Vagina (tissue), 2 donors: Measurements from ENCODE around the gene CLMP. TPM values are rescaled to one million over a fixed set of nuclear protein-coding genes. Genes with fewer than 3 reads are reported as not detected.

Experiments used
- DNase-seq, 2 donors: peaks; one replicate each; pipeline ENCODE4 v3.0.0-alpha.2; 2017; ENCODE audit errors: extremely low spot score in 2 of 2
- H3K27ac ChIP-seq: fragments of 200-600 bp; sonication (generic); one replicate; pipeline ENCODE4 v1.5.1; 2019
- H3K27me3 ChIP-seq: fragments of 200-600 bp; sonication (generic); one replicate; pipeline ENCODE4 v1.5.1; 2019
- H3K36me3 ChIP-seq, 2 donors: fragments of 200-600 bp; sonication (generic); one replicate each; pipeline ENCODE4 v1.5.1; 2017 to 2019
- H3K4me1 ChIP-seq: fragments of 200-600 bp; sonication (generic); one replicate; pipeline ENCODE4 v1.5.1; 2019
- H3K4me3 ChIP-seq, 2 donors: fragments of 200-600 bp; sonication (generic); 1 replicate in 1 of 2; 2 replicates in 1 of 2; pipeline ENCODE4 v1.5.1; 2016 to 2019
- H3K9me3 ChIP-seq: fragments of 200-600 bp; sonication (generic); one replicate; pipeline ENCODE4 v1.5.1; 2019
- POLR2A ChIP-seq, 2 donors: fragments of 450-650 bp; IDR thresholded peaks; one replicate each; pipeline ENCODE4 v1.6.1; 2017; ENCODE audit warnings: antibody characterized with exemption in 2 of 2, mild to moderate bottlenecking in 2 of 2, moderate library complexity in 2 of 2
- POLR2AphosphoS5 ChIP-seq, 2 donors: sonication (generic); formaldehyde crosslinking; IDR thresholded peaks; one replicate each; pipeline ENCODE4 v1.9.0; 2017; ENCODE audit warnings: antibody characterized with exemption in 2 of 2, mild to moderate bottlenecking in 2 of 2, low read depth in 1 of 2; ENCODE audit not compliant: insufficient read depth in 1 of 2
- intact Hi-C: fragments of 100-400 bp; cut with DNase I; formaldehyde crosslinking; loops from one replicate; pipeline ENCODE4 v1.15.1; 2023
- total RNA-seq: library from RNA; depleted of rRNA; stranded (reverse); fragments of >200 nt; gene quantifications from one replicate; pipeline ENCODE4 v1.2.3, GENCODE V29; 2016
- TF ChIP-seq, protein P1 (sequence below), 3 experiments: fragments of 450-650 bp in 2 of 3; fragments of 200-600 bp in 1 of 3; sonication (generic) in 1 of 3; IDR thresholded peaks; one replicate each; pipeline ENCODE4 v1.5.1; 2017 to 2019; ENCODE audit warnings: antibody characterized with exemption in 3 of 3, mild to moderate bottlenecking in 2 of 3, moderate library complexity in 2 of 3

The CLMP gene
- total RNA-seq, 1 donor from 2014 or later: 99.4 TPM

DNA sequence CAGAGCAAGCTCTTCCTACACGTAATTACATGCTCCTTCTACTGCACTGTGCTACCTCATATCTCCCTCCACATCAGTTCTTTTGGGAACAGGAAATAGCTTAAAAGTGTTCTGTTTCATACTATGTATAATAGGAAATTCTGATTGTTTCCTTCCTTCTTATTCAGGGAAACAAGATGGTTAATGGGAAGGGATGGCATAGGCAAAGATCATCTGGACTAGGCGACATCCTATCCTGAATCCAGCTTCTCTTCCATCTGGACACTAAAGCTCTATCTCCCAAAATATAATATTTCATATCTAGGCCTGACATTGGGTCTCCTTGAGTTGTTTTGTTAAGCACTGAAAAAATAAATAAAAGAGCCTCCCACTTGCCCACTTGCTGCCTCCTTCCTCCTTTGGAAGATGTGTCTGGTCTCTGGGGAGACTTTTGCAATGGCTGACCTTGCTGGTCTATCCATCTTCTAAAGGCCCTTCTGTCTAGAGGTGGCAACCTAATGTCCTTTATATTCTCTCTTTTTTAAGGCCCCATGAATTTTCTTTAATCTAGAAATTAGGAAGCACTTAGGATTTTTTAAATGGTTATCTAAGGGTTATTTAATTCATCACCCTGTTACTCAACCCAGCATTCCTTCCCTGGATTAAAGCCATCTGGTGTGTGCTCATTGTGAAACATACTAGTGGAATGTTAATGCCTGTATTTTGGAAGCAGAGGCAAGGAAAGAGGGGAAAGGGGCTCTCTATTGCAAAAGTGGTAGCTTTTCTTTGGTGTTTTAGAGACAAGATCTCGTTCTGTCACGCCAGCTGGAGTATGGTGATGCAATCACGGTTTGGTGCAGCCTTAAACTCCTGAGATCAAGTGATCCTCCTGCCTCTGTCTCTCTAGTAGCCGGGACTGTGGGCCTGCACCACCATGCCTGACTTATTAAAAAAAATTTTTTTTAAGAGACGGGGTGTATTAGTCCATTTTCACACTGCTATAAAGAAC lies 20.6 kb downstream of the CLMP start:
- no peaks in the 10 kb centered on the region for H3K36me3 ChIP-seq
- H3K4me3 ChIP-seq: no peak overlapping the region
- DNase-seq: peak in 1 of 2 donors; percentile 97
- H3K4me1 ChIP-seq: peaks cover 22% of the 10 kb centered on the region
- peak overlapping the region; percentile 69 for H3K27ac ChIP-seq
- H3K27me3 ChIP-seq: no peaks in the 10 kb centered on the region
- intact Hi-C loops: no loop called here
- TF ChIP-seq POLR2AphosphoS5 (IDR thresholded peaks at IDR 0.05; ENCODE audit: insufficient read depth in 1 of 2, low read depth in 1 of 2): peak; percentile 52 to 66
- TF ChIP-seq, protein P1, sequence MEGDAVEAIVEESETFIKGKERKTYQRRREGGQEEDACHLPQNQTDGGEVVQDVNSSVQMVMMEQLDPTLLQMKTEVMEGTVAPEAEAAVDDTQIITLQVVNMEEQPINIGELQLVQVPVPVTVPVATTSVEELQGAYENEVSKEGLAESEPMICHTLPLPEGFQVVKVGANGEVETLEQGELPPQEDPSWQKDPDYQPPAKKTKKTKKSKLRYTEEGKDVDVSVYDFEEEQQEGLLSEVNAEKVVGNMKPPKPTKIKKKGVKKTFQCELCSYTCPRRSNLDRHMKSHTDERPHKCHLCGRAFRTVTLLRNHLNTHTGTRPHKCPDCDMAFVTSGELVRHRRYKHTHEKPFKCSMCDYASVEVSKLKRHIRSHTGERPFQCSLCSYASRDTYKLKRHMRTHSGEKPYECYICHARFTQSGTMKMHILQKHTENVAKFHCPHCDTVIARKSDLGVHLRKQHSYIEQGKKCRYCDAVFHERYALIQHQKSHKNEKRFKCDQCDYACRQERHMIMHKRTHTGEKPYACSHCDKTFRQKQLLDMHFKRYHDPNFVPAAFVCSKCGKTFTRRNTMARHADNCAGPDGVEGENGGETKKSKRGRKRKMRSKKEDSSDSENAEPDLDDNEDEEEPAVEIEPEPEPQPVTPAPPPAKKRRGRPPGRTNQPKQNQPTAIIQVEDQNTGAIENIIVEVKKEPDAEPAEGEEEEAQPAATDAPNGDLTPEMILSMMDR (IDR thresholded peaks at IDR 0.05): no peak
- no peak for TF ChIP-seq POLR2A (IDR thresholded peaks at IDR 0.05)
- no peaks in the 10 kb centered on the region for H3K9me3 ChIP-seq

GRCh38 chr11:123173856-123174186 lies 21.2 kb downstream of the CLMP start:
- Histone ChIP-seq H3K4me3 (no peak overlapping the region), H3K4me1 (peaks cover 21% of the 10 kb centered on the region), H3K36me3 (no peaks in the 10 kb centered on the region), H3K27me3 (no peaks in the 10 kb centered on the region), H3K27ac (peak overlapping the region; percentile 50), H3K9me3 (no peaks in the 10 kb centered on the region)
- no peak for DNase-seq
- intact Hi-C loops: no loop called here
- TF ChIP-seq POLR2A (IDR thresholded peaks at IDR 0.05): no peak
- no peak for TF ChIP-seq POLR2AphosphoS5 (IDR thresholded peaks at IDR 0.05; ENCODE audit: insufficient read depth in 1 of 2, low read depth in 1 of 2)
- TF ChIP-seq, protein P1 (IDR thresholded peaks at IDR 0.05): no peak

GRCh38 chr11:123173040-123173855 lies 21.8 kb downstream of the CLMP start:
- intact Hi-C loops: no loop called here
- TF ChIP-seq POLR2A (IDR thresholded peaks at IDR 0.05): no peak
- TF ChIP-seq, protein P1 (IDR thresholded peaks at IDR 0.05): no peak
- TF ChIP-seq POLR2AphosphoS5 (IDR thresholded peaks at IDR 0.05; ENCODE audit: insufficient read depth in 1 of 2, low read depth in 1 of 2): peak in 1 of 2 donors; percentile 13
- Histone ChIP-seq H3K27ac (peak overlapping the region; percentile 50), H3K36me3 (no peaks in the 10 kb centered on the region), H3K27me3 (no peaks in the 10 kb centered on the region), H3K4me1 (peaks cover 24% of the 10 kb centered on the region), H3K9me3 (no peaks in the 10 kb centered on the region), H3K4me3 (no peak overlapping the region)
- DNase-seq: no peak

DNA sequence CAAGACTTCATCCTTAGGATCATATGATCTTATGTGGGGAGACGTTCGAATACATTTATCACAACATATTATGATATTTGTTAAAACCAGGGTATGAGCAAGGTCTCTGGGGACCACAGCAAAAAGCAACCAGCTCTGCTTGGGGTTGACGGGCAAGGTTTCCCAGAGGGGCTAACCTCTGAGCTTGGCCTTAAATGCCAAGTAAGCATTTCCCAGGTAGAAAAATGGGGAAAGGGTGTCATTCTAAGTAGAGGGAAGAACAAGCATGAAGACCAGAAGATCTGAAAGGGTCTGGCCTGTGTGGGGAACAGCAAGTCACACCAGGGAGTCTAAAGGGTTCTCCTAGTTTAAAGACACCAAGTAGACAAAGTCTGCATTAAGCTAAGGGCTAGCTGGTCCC lies 24.1 kb downstream of the CLMP start:
- no peak for DNase-seq
- intact Hi-C loops: no loop called here
- Histone ChIP-seq H3K4me3 (no peak overlapping the region), H3K4me1 (peaks cover 42% of the 10 kb centered on the region), H3K27me3 (no peaks in the 10 kb centered on the region), H3K36me3 (no peaks in the 10 kb centered on the region), H3K9me3 (no peaks in the 10 kb centered on the region), H3K27ac (no peak overlapping the region)
- TF ChIP-seq POLR2A (IDR thresholded peaks at IDR 0.05) (no peak), POLR2AphosphoS5 (IDR thresholded peaks at IDR 0.05; ENCODE audit: insufficient read depth in 1 of 2, low read depth in 1 of 2) (no peak)
- TF ChIP-seq, protein P1 (IDR thresholded peaks at IDR 0.05): no peak
